HUES48 (cell line): Measurements from ENCODE around the gene RPS23.

Experiments
- H3K27ac ChIP-seq: one replicate; pipeline ENCODE4 v1.7.0; 2013; ENCODE audit warnings: low read depth, low read length, inconsistent platforms
- H3K27me3 ChIP-seq: 2 replicates; pipeline ENCODE4 v1.6.1; 2013; ENCODE audit warnings: mild to moderate bottlenecking, low read length; ENCODE audit not compliant: control insufficient read depth, insufficient read depth
- H3K36me3 ChIP-seq: 2 replicates; pipeline ENCODE4 v1.6.1; 2013; ENCODE audit warnings: low read length; ENCODE audit not compliant: control insufficient read depth, insufficient read depth
- H3K4me1 ChIP-seq: 2 replicates; pipeline ENCODE4 v1.6.1; 2013; ENCODE audit warnings: mild to moderate bottlenecking, low read length; ENCODE audit not compliant: control insufficient read depth, insufficient read depth
- H3K4me3 ChIP-seq: 2 replicates; pipeline ENCODE4 v1.5.1; 2013; ENCODE audit warnings: mild to moderate bottlenecking, low read depth, low read length
- H3K9ac ChIP-seq: 2 replicates; pipeline ENCODE4 v1.6.1; 2013; ENCODE audit warnings: mild to moderate bottlenecking, low read depth, low read length, moderate library complexity
- H3K9me3 ChIP-seq: 2 replicates; pipeline ENCODE4 v1.6.1; 2013; ENCODE audit warnings: low read length; ENCODE audit not compliant: control insufficient read depth, insufficient read depth

The RPS23 gene

GRCh38 chr5:82290908-82291307, 12.8 kb upstream of the RPS23 start:
- H3K27ac ChIP-seq, result no peak overlapping the region
- H3K36me3 ChIP-seq, result no peaks in the 10 kb centered on the region
- H3K9ac ChIP-seq, result no peak overlapping the region
- no peaks in the 10 kb centered on the region for H3K9me3 ChIP-seq
- H3K4me3 ChIP-seq, result no peak overlapping the region
- H3K4me1 ChIP-seq, result peaks cover 55% of the 10 kb centered on the region
- no peaks in the 10 kb centered on the region for H3K27me3 ChIP-seq

- Histone ChIP-seq H3K27me3 (no peaks in the 10 kb centered on the region), H3K9ac (no peak overlapping the region), H3K4me3 (no peak overlapping the region), H3K27ac (no peak overlapping the region), H3K36me3 (no peaks in the 10 kb centered on the region), H3K4me1 (peaks cover 46% of the 10 kb centered on the region), H3K9me3 (no peaks in the 10 kb centered on the region)
Observed at GRCh38 chr5:82290005-82290404, 11.9 kb upstream of the RPS23 start.

GRCh38 chr5:82287625-82288024, 9.5 kb upstream of the RPS23 start:
- Histone ChIP-seq H3K27ac (no peak overlapping the region), H3K4me1 (peaks cover 28% of the 10 kb centered on the region), H3K36me3 (no peaks in the 10 kb centered on the region), H3K9me3 (no peaks in the 10 kb centered on the region), H3K9ac (no peak overlapping the region), H3K4me3 (no peak overlapping the region), H3K27me3 (no peaks in the 10 kb centered on the region)

GRCh38 chr5:82285206-82285605, 7.1 kb upstream of the RPS23 start:
- H3K27ac ChIP-seq, result no peak overlapping the region
- no peaks in the 10 kb centered on the region for H3K36me3 ChIP-seq
- H3K4me3 ChIP-seq, result no peak overlapping the region
- no peaks in the 10 kb centered on the region for H3K27me3 ChIP-seq
- H3K9me3 ChIP-seq, result no peaks in the 10 kb centered on the region
- H3K9ac ChIP-seq, result no peak overlapping the region
- H3K4me1 ChIP-seq, result peaks cover 10% of the 10 kb centered on the region; the same call in 1 of the 2 replicates

GRCh38 chr5:82283893-82284292, 5.7 kb upstream of the RPS23 start:
- Histone ChIP-seq H3K27ac (no peak overlapping the region), H3K36me3 (no peaks in the 10 kb centered on the region)

GRCh38 chr5:82278711-82279370, 687 bp upstream of the RPS23 start:
- Histone ChIP-seq H3K27me3 (no peaks in the 10 kb centered on the region), H3K9me3 (no peaks in the 10 kb centered on the region), H3K9ac (peak overlapping the region; percentile 100), H3K27ac (peak overlapping the region; percentile 94), H3K36me3 (peaks cover 36% of the 10 kb centered on the region), H3K4me3 (peak overlapping the region; percentile 99), H3K4me1 (peaks cover 21% of the 10 kb centered on the region)

More at GRCh38 chr5:82283893-82284292, 5.7 kb upstream of the RPS23 start:
- no peak overlapping the region for H3K4me3 ChIP-seq
- H3K9ac ChIP-seq, result no peak overlapping the region
- H3K4me1 ChIP-seq, result peaks cover 5% of the 10 kb centered on the region; the same call in 1 of the 2 replicates
- no peaks in the 10 kb centered on the region for H3K27me3 ChIP-seq
- no peaks in the 10 kb centered on the region for H3K9me3 ChIP-seq

GRCh38 chr5:82277613-82277986, 554 bp downstream of the RPS23 start:
- Histone ChIP-seq H3K4me1 (peaks cover 22% of the 10 kb centered on the region), H3K9ac (peak overlapping the region; percentile 100), H3K27me3 (no peaks in the 10 kb centered on the region), H3K9me3 (no peaks in the 10 kb centered on the region), H3K36me3 (peaks cover 38% of the 10 kb centered on the region), H3K27ac (peak overlapping the region; percentile 94), H3K4me3 (peak overlapping the region; percentile 99)

- Histone ChIP-seq H3K9ac (peak overlapping the region; percentile 100), H3K27ac (peak overlapping the region; percentile 94), H3K9me3 (no peaks in the 10 kb centered on the region), H3K27me3 (no peaks in the 10 kb centered on the region), H3K36me3 (peaks cover 38% of the 10 kb centered on the region), H3K4me3 (peak overlapping the region; percentile 99), H3K4me1 (peaks cover 22% of the 10 kb centered on the region)
Observed at GRCh38 chr5:82276800-82277612, 1.1 kb downstream of the RPS23 start.

GRCh38 chr5:82275216-82275664, 2.9 kb downstream of the RPS23 start:
- H3K36me3 ChIP-seq, result peaks cover 38% of the 10 kb centered on the region
- H3K27me3 ChIP-seq, result no peaks in the 10 kb centered on the region
- peaks cover 29% of the 10 kb centered on the region for H3K4me1 ChIP-seq
- no peaks in the 10 kb centered on the region for H3K9me3 ChIP-seq
- H3K27ac ChIP-seq, result peak overlapping the region; percentile 51
- peak overlapping the region; percentile 1 for H3K9ac ChIP-seq
- no peak overlapping the region; the same call in 1 of the 2 replicates for H3K4me3 ChIP-seq

- Histone ChIP-seq H3K4me1 (peaks cover 29% of the 10 kb centered on the region), H3K27ac (peak overlapping the region; percentile 51), H3K9me3 (no peaks in the 10 kb centered on the region), H3K27me3 (no peaks in the 10 kb centered on the region), H3K36me3 (peaks cover 38% of the 10 kb centered on the region), H3K9ac (peak overlapping the region; percentile 1), H3K4me3 (no peak overlapping the region)
Observed at GRCh38 chr5:82274343-82275211, 3.6 kb downstream of the RPS23 start.
